Transverse colon (tissue), 4 donors: Measurements from ENCODE around the gene STK32B. TPM values are rescaled to one million over a fixed set of nuclear protein-coding genes. Genes with fewer than 3 reads are reported as not detected.

Source experiments
- DNase-seq: peaks from one replicate; pipeline ENCODE4 v3.0.0-alpha.2; 2019
- H3K27ac ChIP-seq, 4 donors: fragments of 200-600 bp; sonication (generic); 2 replicates each; pipeline ENCODE4 v1.5.1; 2016 to 2018; ENCODE audit warnings: inconsistent platforms in 4 of 4
- H3K27me3 ChIP-seq: fragments of 200-600 bp; sonication (generic); 2 replicates; pipeline ENCODE4 v1.5.1; 2017; ENCODE audit warnings: inconsistent platforms
- H3K36me3 ChIP-seq, 4 donors: fragments of 200-600 bp; sonication (generic); 2 replicates each; pipeline ENCODE4 v1.5.1; 2017 to 2019; ENCODE audit warnings: inconsistent platforms in 4 of 4
- H3K4me1 ChIP-seq, 4 donors: fragments of 200-600 bp; sonication (generic); 2 replicates each; pipeline ENCODE4 v1.5.1; 2017 to 2020; ENCODE audit warnings: inconsistent platforms in 4 of 4
- H3K4me3 ChIP-seq, 4 donors: fragments of 200-600 bp; sonication (generic); 1 replicate in 1 of 4; 2 replicates in 3 of 4; pipeline versions ENCODE4 v1.5.1 to v1.6.1; 2017 to 2019; ENCODE audit warnings: inconsistent platforms in 4 of 4
- H3K9me3 ChIP-seq, 2 donors: fragments of 200-600 bp; sonication (generic); 2 replicates each; pipeline ENCODE4 v1.5.1; 2017 to 2019; ENCODE audit warnings: inconsistent platforms in 2 of 2
- CTCF ChIP-seq, 5 experiments: fragments of 200-600 bp in 3 of 5; fragments of 450-650 bp in 2 of 5; sonication (generic) in 3 of 5; IDR thresholded peaks; 1 replicate in 2 of 5; 2 replicates in 3 of 5; pipeline ENCODE4 v1.5.1; 2016 to 2017; ENCODE audit warnings: antibody characterized with exemption in 5 of 5, inconsistent platforms in 3 of 5, mild to moderate bottlenecking in 2 of 5, moderate library complexity in 1 of 5
- EP300 ChIP-seq: sonication (generic); formaldehyde crosslinking; IDR thresholded peaks from one replicate; pipeline ENCODE4 v1.6.1; 2017; ENCODE audit warnings: antibody characterized with exemption, low read depth
- POLR2A ChIP-seq: fragments of 450-650 bp; IDR thresholded peaks from one replicate; pipeline ENCODE4 v1.6.1; 2016; ENCODE audit warnings: antibody characterized with exemption, mild to moderate bottlenecking, moderate library complexity
- POLR2AphosphoS5 ChIP-seq, 3 donors: sonication (generic); formaldehyde crosslinking; IDR thresholded peaks; one replicate each; pipeline ENCODE4 v1.6.1; 2016; ENCODE audit warnings: antibody characterized with exemption in 3 of 3
- WGBS, 2 donors: methylation state at CpG; one replicate each; pipeline ENCODE4 v1.1.5; 2018; ENCODE audit warnings: low coverage in 1 of 2; 5-methylcytosine and 5-hydroxymethylcytosine counted together
- in situ Hi-C, 4 donors: fragments of 200-750 bp; cut with MboI; loops; one replicate each; pipeline versions ENCODE4 v1.15.0 to v1.15.1; 2017; ENCODE audit warnings: low sequenced_read_pairs in 3 of 4, low pct_ligation_motif_present in 1 of 4, low pct_unique_long_range_greater_than_20kb in 1 of 4
- intact Hi-C: fragments of 100-400 bp; cut with DNase I; formaldehyde crosslinking; loops from one replicate; pipeline ENCODE4 v1.15.1; 2023; ENCODE audit warnings: low total_unique reads
- total RNA-seq, 4 donors: library from RNA; depleted of rRNA; stranded (reverse); fragments of >200 nt; gene quantifications; one replicate each; pipeline ENCODE4 v1.1.0, GENCODE V29; 2016

The STK32B gene
- total RNA-seq, 4 donors from 2014 or later = 0.37 to 1.1 (median 0.64) TPM

GRCh38 chr4:5371415-5372190 is 320.3 kb downstream of the STK32B start:
- no peaks in the 10 kb centered on the region for H3K27me3 ChIP-seq
- WGBS, 2 donors = 40 to 76% methylated on average over 1 to 8 of the region's 8 CpGs
- DNase-seq = no peak
- no peaks in the 10 kb centered on the region for H3K4me1 ChIP-seq
- no peak for TF ChIP-seq CTCF (IDR thresholded peaks at IDR 0.05)
- TF ChIP-seq POLR2A = no peak
- TF ChIP-seq EP300 = no peak
- TF ChIP-seq POLR2AphosphoS5 (IDR thresholded peaks at IDR 0.05) = no peak
- H3K9me3 ChIP-seq = no peaks in the 10 kb centered on the region
- H3K36me3 ChIP-seq = no peaks in the 10 kb centered on the region
- no peak overlapping the region for H3K4me3 ChIP-seq
- intact Hi-C loops (no loop called here), in situ Hi-C loops (no loop called here)
- H3K27ac ChIP-seq = no peak overlapping the region

GRCh38 chr4:5372198-5372597 is 320.9 kb downstream of the STK32B start:
- Histone ChIP-seq H3K4me3 (no peak overlapping the region), H3K9me3 (no peaks in the 10 kb centered on the region), H3K27me3 (no peaks in the 10 kb centered on the region), H3K36me3 (no peaks in the 10 kb centered on the region), H3K4me1 (no peaks in the 10 kb centered on the region), H3K27ac (no peak overlapping the region)
- TF ChIP-seq POLR2AphosphoS5 (IDR thresholded peaks at IDR 0.05) (no peak), POLR2A (no peak), CTCF (IDR thresholded peaks at IDR 0.05) (no peak), EP300 (no peak)
- WGBS, 2 donors = 84 to 92% methylated on average over 2 to 6 of the region's 6 CpGs
- no peak for DNase-seq
- in situ Hi-C loops (no loop called here), intact Hi-C loops (no loop called here)

GRCh38 chr4:5373327-5373726 is 322.0 kb downstream of the STK32B start:
- WGBS, 2 donors = 83% methylated on average over 4 of the region's 4 CpGs; no CpG with 5 or more reads in 1 of the 2 donors
- H3K4me3 ChIP-seq = no peak overlapping the region
- no peaks in the 10 kb centered on the region for H3K4me1 ChIP-seq
- H3K27me3 ChIP-seq = no peaks in the 10 kb centered on the region
- TF ChIP-seq CTCF (IDR thresholded peaks at IDR 0.05) = no peak
- TF ChIP-seq POLR2A = no peak
- no peak for TF ChIP-seq POLR2AphosphoS5 (IDR thresholded peaks at IDR 0.05)
- no peak for TF ChIP-seq EP300
- no peaks in the 10 kb centered on the region for H3K36me3 ChIP-seq
- intact Hi-C loops (no loop called here), in situ Hi-C loops (no loop called here)
- DNase-seq = no peak
- no peaks in the 10 kb centered on the region for H3K9me3 ChIP-seq
- H3K27ac ChIP-seq = no peak overlapping the region

DNA sequence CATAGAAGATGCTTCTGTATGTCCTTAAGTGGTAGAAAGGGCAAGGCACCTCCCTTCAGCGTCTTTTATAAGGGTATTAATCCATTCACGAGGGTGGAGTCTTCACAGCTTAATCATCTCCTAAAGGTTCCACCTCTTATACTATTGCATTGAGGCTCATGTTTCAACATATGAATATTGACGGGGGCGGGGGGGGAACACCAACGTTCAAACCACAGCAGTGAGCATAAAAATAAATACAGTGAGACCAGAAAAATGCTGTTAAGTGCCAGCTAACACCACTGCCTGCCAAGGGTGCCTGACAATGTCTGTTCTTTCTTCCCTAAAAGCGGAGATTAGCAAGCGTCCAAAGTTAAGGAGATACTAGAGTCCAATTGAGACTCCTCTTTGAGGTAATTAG is 323.3 kb downstream of the STK32B start:
- Histone ChIP-seq H3K27ac (no peak overlapping the region), H3K4me3 (no peak overlapping the region), H3K36me3 (no peaks in the 10 kb centered on the region), H3K27me3 (no peaks in the 10 kb centered on the region), H3K9me3 (no peaks in the 10 kb centered on the region), H3K4me1 (no peaks in the 10 kb centered on the region)
- WGBS, 2 donors = 45 to 83% methylated on average over 5 to 7 of the region's 7 CpGs
- no peak for DNase-seq
- TF ChIP-seq POLR2A (no peak), EP300 (no peak), CTCF (IDR thresholded peaks at IDR 0.05) (no peak), POLR2AphosphoS5 (IDR thresholded peaks at IDR 0.05) (no peak)
- in situ Hi-C loops (no loop called here), intact Hi-C loops (no loop called here)
